Measurements from ENCODE around the gene ACSM6. TPM values are rescaled to one million over a fixed set of nuclear protein-coding genes. Genes with fewer than 3 reads are reported as not detected.
A peak's percentile ranks its signal among the peaks of the same experiment; 100 is the strongest.
"Not testable (repeated sequence)": the region's sequence is repeated elsewhere in the genome, so short reads cannot be mapped to it uniquely, and the experiment has no call there.

The ACSM6 gene
- total RNA-seq, 1 donor from 2014 or later: not detected

DNA sequence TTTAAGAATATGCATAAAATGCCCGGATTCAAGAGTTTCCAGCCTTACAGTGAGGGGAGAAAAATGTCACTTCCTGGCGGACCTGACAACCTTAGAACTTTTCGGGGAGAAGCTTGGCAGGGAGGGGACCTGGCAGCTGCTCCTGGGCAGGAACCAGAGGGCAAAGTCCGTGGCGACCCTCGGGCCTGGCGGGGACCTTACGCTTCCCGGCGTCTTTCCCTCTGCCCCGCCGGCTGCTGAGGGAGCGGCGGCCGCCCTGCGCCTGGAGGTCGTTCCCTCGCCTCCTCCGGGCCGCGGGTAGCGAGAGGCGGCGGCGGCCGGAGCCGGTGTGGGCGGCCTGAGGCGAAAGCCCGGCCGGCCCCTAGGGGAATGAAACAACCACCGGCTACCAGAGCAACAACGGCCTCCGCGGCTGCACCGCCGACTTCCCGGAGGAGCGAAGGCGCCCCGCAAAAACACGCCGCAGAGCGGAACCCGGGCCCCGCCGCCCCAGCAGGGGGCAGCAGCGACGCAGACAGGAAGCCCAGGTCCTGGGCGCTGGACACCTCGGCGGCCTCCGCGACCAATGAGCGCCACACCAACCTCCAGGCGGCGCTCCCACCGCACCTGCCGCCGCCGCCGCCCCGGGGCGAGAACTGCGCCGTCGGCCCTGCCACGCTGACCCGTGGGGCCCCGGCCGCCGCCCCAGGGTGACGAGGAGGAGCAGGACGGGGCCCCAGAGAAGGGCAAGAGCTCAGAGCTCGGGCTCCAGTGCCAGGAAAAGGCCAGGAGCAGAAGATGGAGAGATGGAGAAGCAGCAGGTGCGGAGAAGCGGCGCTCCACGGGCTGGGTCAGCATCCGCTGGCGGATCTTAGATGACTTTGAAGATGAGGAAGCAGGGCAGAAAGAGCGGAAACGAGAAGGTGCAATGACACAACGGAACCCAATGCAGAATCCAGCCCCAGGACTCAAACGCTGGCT, 10.5 kb upstream of the ACSM6 start:
- Mint-ChIP-seq H3K36me3 (ENCODE audit: low read depth) (no peaks in the 10 kb centered on the region), H3K27ac (ENCODE audit: unreplicated experiment) (peak overlapping the region; percentile 27), H3K27me3 (ENCODE audit: low read depth) (no peaks in the 10 kb centered on the region), H3K4me3 (peak overlapping the region; percentile 84), H3K9me3 (no peaks in the 10 kb centered on the region), H3K4me1 (peaks cover 4% of the 10 kb centered on the region)
- DNase-seq (ENCODE audit: low read depth, low spot score): peak; percentile 91
- TF ChIP-seq, protein P1, sequence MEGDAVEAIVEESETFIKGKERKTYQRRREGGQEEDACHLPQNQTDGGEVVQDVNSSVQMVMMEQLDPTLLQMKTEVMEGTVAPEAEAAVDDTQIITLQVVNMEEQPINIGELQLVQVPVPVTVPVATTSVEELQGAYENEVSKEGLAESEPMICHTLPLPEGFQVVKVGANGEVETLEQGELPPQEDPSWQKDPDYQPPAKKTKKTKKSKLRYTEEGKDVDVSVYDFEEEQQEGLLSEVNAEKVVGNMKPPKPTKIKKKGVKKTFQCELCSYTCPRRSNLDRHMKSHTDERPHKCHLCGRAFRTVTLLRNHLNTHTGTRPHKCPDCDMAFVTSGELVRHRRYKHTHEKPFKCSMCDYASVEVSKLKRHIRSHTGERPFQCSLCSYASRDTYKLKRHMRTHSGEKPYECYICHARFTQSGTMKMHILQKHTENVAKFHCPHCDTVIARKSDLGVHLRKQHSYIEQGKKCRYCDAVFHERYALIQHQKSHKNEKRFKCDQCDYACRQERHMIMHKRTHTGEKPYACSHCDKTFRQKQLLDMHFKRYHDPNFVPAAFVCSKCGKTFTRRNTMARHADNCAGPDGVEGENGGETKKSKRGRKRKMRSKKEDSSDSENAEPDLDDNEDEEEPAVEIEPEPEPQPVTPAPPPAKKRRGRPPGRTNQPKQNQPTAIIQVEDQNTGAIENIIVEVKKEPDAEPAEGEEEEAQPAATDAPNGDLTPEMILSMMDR (conservative IDR thresholded peaks at IDR 0.05): peak; percentile 99

DNA sequence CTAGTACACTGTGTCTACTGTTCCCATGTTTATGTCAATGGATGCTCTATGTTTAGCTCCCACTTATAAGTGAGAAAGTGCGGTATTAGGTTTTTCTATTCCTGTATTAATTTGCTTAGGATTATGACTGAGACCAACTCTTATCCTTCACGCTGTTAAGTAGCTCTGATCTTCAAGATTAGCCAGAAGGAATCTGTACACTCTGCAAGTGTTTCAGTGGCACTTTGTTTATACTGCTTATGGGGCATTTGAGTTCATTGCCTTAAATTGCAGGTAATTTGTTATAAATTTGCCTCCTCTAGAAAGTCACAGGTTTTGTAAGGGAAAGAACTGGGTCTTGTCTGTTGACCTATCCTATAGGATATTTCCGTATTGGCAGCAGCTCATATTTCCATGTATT, 6.4 kb upstream of the ACSM6 start:
- DNase-seq (ENCODE audit: low read depth, low spot score): no peak
- Mint-ChIP-seq H3K4me3 (no peak overlapping the region), H3K36me3 (ENCODE audit: low read depth) (peaks cover 4% of the 10 kb centered on the region), H3K27ac (ENCODE audit: unreplicated experiment) (no peak overlapping the region), H3K4me1 (peaks cover 4% of the 10 kb centered on the region), H3K9me3 (no peaks in the 10 kb centered on the region), H3K27me3 (ENCODE audit: low read depth) (no peaks in the 10 kb centered on the region)
- TF ChIP-seq, protein P1 (conservative IDR thresholded peaks at IDR 0.05): no peak

DNA sequence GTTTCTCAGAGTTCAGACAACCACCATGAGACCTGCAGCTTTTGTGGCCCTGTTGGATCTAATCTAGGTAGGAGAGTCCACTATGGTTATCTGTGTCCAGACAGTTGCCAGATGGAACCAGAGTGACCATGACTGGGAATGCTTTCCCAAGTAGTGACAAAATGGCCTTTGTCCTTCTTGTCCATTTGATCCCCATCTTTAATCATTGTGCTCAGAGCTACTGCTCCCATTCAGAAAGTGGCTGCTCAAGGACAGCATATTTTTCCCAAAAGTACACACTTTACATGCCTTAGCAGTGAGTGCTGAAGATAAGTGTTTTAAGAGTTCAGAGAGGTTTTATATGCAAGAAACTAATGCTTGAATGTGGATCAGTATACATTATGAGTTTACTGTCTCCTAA, 5.4 kb upstream of the ACSM6 start:
- no peak overlapping the region for H3K27ac Mint-ChIP-seq (ENCODE audit: unreplicated experiment)
- H3K9me3 Mint-ChIP-seq: no peaks in the 10 kb centered on the region
- no peaks in the 10 kb centered on the region for H3K27me3 Mint-ChIP-seq (ENCODE audit: low read depth)
- H3K4me1 Mint-ChIP-seq: no peaks in the 10 kb centered on the region
- TF ChIP-seq, protein P1 (conservative IDR thresholded peaks at IDR 0.05): no peak
- no peak overlapping the region for H3K4me3 Mint-ChIP-seq
- DNase-seq (ENCODE audit: low read depth, low spot score): no peak
- peaks cover 7% of the 10 kb centered on the region for H3K36me3 Mint-ChIP-seq (ENCODE audit: low read depth)

DNA sequence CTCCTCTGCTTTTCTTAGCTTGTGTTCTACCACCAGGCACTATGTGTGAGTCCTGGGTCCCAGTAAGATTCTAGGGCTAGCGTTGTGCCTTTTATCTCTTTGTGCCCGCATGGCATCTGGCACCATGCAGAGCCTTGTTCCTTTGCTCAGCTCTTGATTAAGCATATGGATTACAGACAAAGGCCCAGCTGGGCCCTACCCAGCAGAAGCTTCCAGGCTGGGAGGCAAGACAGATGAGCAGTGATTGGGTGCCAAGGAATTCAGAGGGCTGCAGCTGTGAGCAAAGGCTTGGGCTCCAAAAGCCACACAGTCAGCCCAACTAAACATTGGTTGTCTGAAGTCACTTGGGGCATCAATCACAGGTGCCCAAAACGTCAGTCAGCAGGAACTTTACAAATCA, 2.0 kb downstream of the ACSM6 start:
- Mint-ChIP-seq H3K27me3 (ENCODE audit: low read depth) (no peaks in the 10 kb centered on the region), H3K27ac (ENCODE audit: unreplicated experiment) (peak overlapping the region; percentile 95), H3K4me3 (no peak overlapping the region), H3K9me3 (no peaks in the 10 kb centered on the region), H3K36me3 (ENCODE audit: low read depth) (peaks cover 13% of the 10 kb centered on the region), H3K4me1 (peaks cover 12% of the 10 kb centered on the region)
- TF ChIP-seq, protein P1 (conservative IDR thresholded peaks at IDR 0.05): no peak
- DNase-seq (ENCODE audit: low read depth, low spot score): no peak

DNA sequence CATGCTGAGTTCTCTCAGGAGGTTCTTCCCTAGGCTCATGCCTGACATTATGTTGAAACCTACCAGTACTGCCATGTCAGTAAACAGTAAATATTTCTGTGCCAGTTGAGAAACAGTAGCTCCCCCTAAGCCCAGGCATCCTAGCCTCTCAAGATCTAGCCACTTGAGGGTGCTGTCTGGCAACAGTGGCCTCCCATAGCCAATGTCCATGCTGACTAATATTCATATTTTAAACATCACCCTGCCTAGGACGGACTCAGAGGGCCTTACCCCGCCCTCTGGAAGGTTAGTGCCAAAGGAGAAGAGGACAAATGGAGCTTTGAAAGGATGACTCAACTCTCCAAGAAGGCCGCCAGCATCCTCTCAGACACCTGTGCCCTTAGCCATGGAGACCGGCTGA, 7.7 kb downstream of the ACSM6 start:
- DNase-seq (ENCODE audit: low read depth, low spot score): no peak
- Mint-ChIP-seq H3K9me3 (peaks cover 5% of the 10 kb centered on the region), H3K4me3 (no peak overlapping the region), H3K4me1 (peaks cover 9% of the 10 kb centered on the region), H3K27ac (ENCODE audit: unreplicated experiment) (no peak overlapping the region), H3K27me3 (ENCODE audit: low read depth) (no peaks in the 10 kb centered on the region), H3K36me3 (ENCODE audit: low read depth) (peaks cover 16% of the 10 kb centered on the region)
- TF ChIP-seq, protein P1 (conservative IDR thresholded peaks at IDR 0.05): no peak

DNA sequence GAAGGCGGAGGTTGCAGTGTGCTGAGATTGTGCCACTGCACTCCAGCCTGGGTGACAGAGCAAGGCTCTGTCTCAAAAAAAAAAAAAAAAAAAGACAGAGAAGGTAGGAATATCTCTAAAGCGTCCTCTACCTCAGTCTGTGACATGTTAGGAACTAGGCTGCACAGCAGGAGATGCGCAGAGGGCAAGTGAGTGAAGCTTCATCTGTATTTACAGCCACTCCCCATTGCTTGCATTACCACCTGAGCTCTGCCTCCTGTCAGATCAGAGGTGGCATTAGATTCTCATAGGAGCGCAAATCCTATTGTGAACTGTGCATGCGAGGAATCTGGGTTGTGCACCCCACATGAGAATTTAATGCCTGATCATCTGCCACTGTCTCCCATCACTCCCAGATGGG, 8.8 kb downstream of the ACSM6 start:
- not testable (repeated sequence) for DNase-seq (ENCODE audit: low read depth, low spot score)

More for the DNA sequence above, 8.8 kb downstream of the ACSM6 start:
- H3K9me3 Mint-ChIP-seq; H3K27ac Mint-ChIP-seq (ENCODE audit: unreplicated experiment); H3K4me3 Mint-ChIP-seq; H3K4me1 Mint-ChIP-seq; H3K27me3 Mint-ChIP-seq (ENCODE audit: low read depth): not testable (repeated sequence)
- peaks cover 16% of the 10 kb centered on the region for H3K36me3 Mint-ChIP-seq (ENCODE audit: low read depth)
